Activated CD4-positive, alpha-beta T cell treated with anti-CD3 and anti-CD28 coated beads, Interleukin-10, Interleukin-2, amounts not matched to agents 100 ng/mL and 50 ng/mL, durations not matched to agents 16 hours and 8 hours (primary cell): ENCODE results near the gene LIMS2.

ENCODE experiments used
- DNase-seq: peaks from one replicate; pipeline ENCODE4 v3.0.0-alpha.2; 2020

Gene LIMS2

GRCh38 chr2:127631997-127632581 is 43.2 kb downstream of the LIMS2 start:
- DNase-seq: no peak

GRCh38 chr2:127631541-127631996 is 43.8 kb downstream of the LIMS2 start:
- no peak for DNase-seq

GRCh38 chr2:127630864-127631540 is 44.3 kb downstream of the LIMS2 start:
- no peak for DNase-seq

- no peak for DNase-seq
Observed at GRCh38 chr2:127630096-127630863, 45.0 kb downstream of the LIMS2 start.

GRCh38 chr2:127629637-127630036 is 45.7 kb downstream of the LIMS2 start:
- DNase-seq: no peak

GRCh38 chr2:127628767-127629614 is 46.3 kb downstream of the LIMS2 start:
- no peak for DNase-seq

- DNase-seq: no peak
Observed at GRCh38 chr2:127627740-127628571, 47.4 kb downstream of the LIMS2 start.

- DNase-seq: no peak
Observed at GRCh38 chr2:127626917-127627739, 48.2 kb downstream of the LIMS2 start.

- DNase-seq: no peak
Observed at GRCh38 chr2:127626175-127626574, 49.2 kb downstream of the LIMS2 start.

- no peak for DNase-seq
Observed at GRCh38 chr2:127625572-127625951, 49.8 kb downstream of the LIMS2 start.

- no peak for DNase-seq
Observed at GRCh38 chr2:127624756-127625571, 50.4 kb downstream of the LIMS2 start.

GRCh38 chr2:127624320-127624755 is 51.0 kb downstream of the LIMS2 start:
- no peak for DNase-seq

GRCh38 chr2:127623388-127624319 is 51.7 kb downstream of the LIMS2 start:
- no peak for DNase-seq

GRCh38 chr2:127622561-127623387 is 52.6 kb downstream of the LIMS2 start:
- no peak for DNase-seq

GRCh38 chr2:127621981-127622431 is 53.3 kb downstream of the LIMS2 start:
- no peak for DNase-seq

- DNase-seq: no peak
Observed at GRCh38 chr2:127620866-127621265, 54.5 kb downstream of the LIMS2 start.

GRCh38 chr2:127619877-127620705 is 55.2 kb downstream of the LIMS2 start:
- no peak for DNase-seq
